Upper lobe of left lung (tissue), 6 donors: ENCODE data around the gene RPAIN. TPM values are rescaled to one million over a fixed set of nuclear protein-coding genes. Genes with fewer than 3 reads are reported as not detected.

ENCODE experiments used
- ATAC-seq, 2 donors: fragments of 200-7000 bp; cut with Tn5 transposase; one replicate each; pipeline ENCODE4 v1.9.1; 2022; ENCODE audit warnings: mild to moderate bottlenecking in 2 of 2, moderate library complexity in 2 of 2; ENCODE audit not compliant: low FRiP score in 2 of 2
- DNase-seq, 2 donors: peaks; one replicate each; pipeline ENCODE4 v3.0.0-alpha.2; 2019 to 2020
- H3K27ac ChIP-seq, 4 donors: fragments of 200-600 bp; sonication (generic); one replicate each; pipeline ENCODE4 v1.5.1; 2016 to 2019
- H3K27me3 ChIP-seq, 4 donors: fragments of 200-600 bp; sonication (generic); one replicate each; pipeline ENCODE4 v1.5.1; 2017 to 2019
- H3K36me3 ChIP-seq, 4 donors: fragments of 200-600 bp; sonication (generic); one replicate each; pipeline ENCODE4 v1.5.1; 2016 to 2019
- H3K4me1 ChIP-seq, 4 donors: fragments of 200-600 bp; sonication (generic); one replicate each; pipeline ENCODE4 v1.5.1; 2018 to 2019
- H3K4me3 ChIP-seq, 4 donors: fragments of 200-600 bp; sonication (generic); one replicate each; pipeline ENCODE4 v1.5.1; 2017 to 2019; ENCODE audit warnings: mild to moderate bottlenecking in 2 of 4, moderate library complexity in 1 of 4
- H3K9me3 ChIP-seq, 4 donors: fragments of 200-600 bp; sonication (generic); one replicate each; pipeline ENCODE4 v1.5.1; 2018 to 2019
- CTCF ChIP-seq, 6 experiments: fragments of 450-650 bp in 4 of 6; fragments of 200-600 bp in 2 of 6; sonication (generic) in 2 of 6; IDR thresholded peaks; one replicate each; pipeline ENCODE4 v1.5.1; 2016 to 2019; ENCODE audit warnings: antibody characterized with exemption in 6 of 6
- EP300 ChIP-seq, 4 donors: sonication (generic); formaldehyde crosslinking; IDR thresholded peaks; one replicate each; pipeline ENCODE4 v1.5.1; 2017; ENCODE audit warnings: antibody characterized with exemption in 4 of 4, control low read depth in 2 of 4
- POLR2A ChIP-seq, 4 donors: fragments of 450-650 bp; IDR thresholded peaks; one replicate each; pipeline ENCODE4 v1.5.1; 2016 to 2017; ENCODE audit warnings: antibody characterized with exemption in 4 of 4, mild to moderate bottlenecking in 2 of 4
- POLR2AphosphoS5 ChIP-seq, 2 donors: sonication (generic); formaldehyde crosslinking; IDR thresholded peaks; one replicate each; pipeline ENCODE4 v1.5.1; 2017; ENCODE audit warnings: antibody characterized with exemption in 2 of 2
- WGBS, 2 donors: methylation state at CpG; one replicate each; pipeline ENCODE4 v1.1.5; 2017 to 2018; 5-methylcytosine and 5-hydroxymethylcytosine counted together
- total RNA-seq, 6 donors: library from RNA; depleted of rRNA in 4 of 6; stranded (reverse); fragments of >200 nt in 4 of 6; gene quantifications; one replicate each; pipeline versions ENCODE4 v1.1.0 to v1.2.1, GENCODE V29; 2016 to 2021
- donor health status: DM: no; HTN: no; CAD: no; lungs with moderate emphysema.
- donor health status: DM: no; HTN: yes; CAD: no; lungs with severe emphysema.

Gene RPAIN
- total RNA-seq, 6 donors from 2014 or later: 32.2 to 78.6 (median 47.1) TPM

- no peak overlapping the region for H3K27ac ChIP-seq
- peaks cover 20 to 100% (median 79%) of the 10 kb centered on the region in 4 donors for H3K36me3 ChIP-seq
- H3K4me3 ChIP-seq: no peak overlapping the region
- H3K9me3 ChIP-seq: no peaks in the 10 kb centered on the region
- H3K4me1 ChIP-seq: no peaks in the 10 kb centered on the region
- no peaks in the 10 kb centered on the region for H3K27me3 ChIP-seq
- ATAC-seq (no peak), DNase-seq (no peak)
- 87 to 93% methylated on average over 11 of the region's 11 CpGs for WGBS, 2 donors
- TF ChIP-seq POLR2A (IDR thresholded peaks at IDR 0.05) (no peak), EP300 (IDR thresholded peaks at IDR 0.05) (no peak), CTCF (IDR thresholded peaks at IDR 0.05) (no peak), POLR2AphosphoS5 (IDR thresholded peaks at IDR 0.05) (no peak)
Measured at GRCh38 chr17:5379351-5380107, 40.5 kb upstream of the RPAIN start.

GRCh38 chr17:5380491-5381135 is 39.4 kb upstream of the RPAIN start:
- TF ChIP-seq EP300 (IDR thresholded peaks at IDR 0.05): no peak
- TF ChIP-seq CTCF (IDR thresholded peaks at IDR 0.05): no peak
- no peak for ATAC-seq
- Histone ChIP-seq H3K4me1 (no peaks in the 10 kb centered on the region), H3K4me3 (no peak overlapping the region), H3K27ac (no peak overlapping the region), H3K36me3 (peaks cover 30 to 100% (median 78%) of the 10 kb centered on the region in 4 donors), H3K9me3 (no peaks in the 10 kb centered on the region), H3K27me3 (no peaks in the 10 kb centered on the region)
- DNase-seq: no peak
- 65 to 80% methylated on average over 5 to 7 of the region's 7 CpGs for WGBS, 2 donors

GRCh38 chr17:5381542-5381941 is 38.4 kb upstream of the RPAIN start:
- peaks cover 33 to 100% (median 76%) of the 10 kb centered on the region in 4 donors for H3K36me3 ChIP-seq
- H3K4me3 ChIP-seq: no peak overlapping the region
- 96 to 99% methylated on average over 4 of the region's 4 CpGs for WGBS, 2 donors
- H3K9me3 ChIP-seq: no peaks in the 10 kb centered on the region
- no peak for DNase-seq
- ATAC-seq: peak in 1 of 2 donors; percentile 8
- no peaks in the 10 kb centered on the region for H3K27me3 ChIP-seq
- H3K27ac ChIP-seq: no peak overlapping the region
- TF ChIP-seq POLR2A (IDR thresholded peaks at IDR 0.05): no peak
- no peak for TF ChIP-seq EP300 (IDR thresholded peaks at IDR 0.05)
- no peak for TF ChIP-seq CTCF (IDR thresholded peaks at IDR 0.05)
- no peak for TF ChIP-seq POLR2AphosphoS5 (IDR thresholded peaks at IDR 0.05)
- no peaks in the 10 kb centered on the region for H3K4me1 ChIP-seq

- H3K27me3 ChIP-seq: no peaks in the 10 kb centered on the region
- TF ChIP-seq POLR2AphosphoS5 (IDR thresholded peaks at IDR 0.05) (no peak), CTCF (IDR thresholded peaks at IDR 0.05) (no peak)
- no peak overlapping the region for H3K4me3 ChIP-seq
- ATAC-seq: peak in 1 of 2 donors; percentile 60
- no peak for DNase-seq
- WGBS, 2 donors: 80 to 91% methylated on average over 5 of the region's 5 CpGs
- H3K9me3 ChIP-seq: no peaks in the 10 kb centered on the region
- H3K36me3 ChIP-seq: peaks cover 47 to 94% (median 75%) of the 10 kb centered on the region in 4 donors
- no peaks in the 10 kb centered on the region for H3K4me1 ChIP-seq
- H3K27ac ChIP-seq: no peak overlapping the region
Measured at GRCh38 chr17:5391678-5392077, 28.3 kb upstream of the RPAIN start.
